SK-N-SH (cell line): Measurements from ENCODE around the gene CRISPLD2. TPM values are rescaled to one million over a fixed set of nuclear protein-coding genes. Genes with fewer than 3 reads are reported as not detected.
"Not testable (repeated sequence)": the region's sequence is repeated elsewhere in the genome, so short reads cannot be mapped to it uniquely, and the experiment has no call there.

Experiments
- CTCF ChIA-PET: fragments of 300-600, 350-600 bp; formaldehyde crosslinking; extraction: SDS; loops from one replicate; lab custom pipeline; 2021; lab: Yijun Ruan, JAX
- POLR2A ChIA-PET: fragments of 350-600 bp; sonication (Branson Sonifier 250); formaldehyde crosslinking; extraction: SDS; loops from one replicate; lab custom pipeline; 2020; ENCODE audit warnings: antibody characterized with exemption, inconsistent platforms; lab: Yijun Ruan, JAX
- DNase-seq: peaks from one replicate; pipeline ENCODE4 v3.0.0; 2012
- H2AFZ ChIP-seq: fragments of 200-600 bp; sonication (generic); 2 replicates; pipeline ENCODE4 v1.8.1; 2016; ENCODE audit warnings: antibody characterized with exemption, mild to moderate bottlenecking, low read depth
- H3F3A ChIP-seq: fragments of 200-600 bp; sonication (generic); replicated peaks from 2 replicates; pipeline ENCODE3; 2016; ENCODE audit warnings: antibody characterized with exemption, mild to moderate bottlenecking; ENCODE audit not compliant: insufficient read depth
- H3K27ac ChIP-seq, 2 experiments: fragments of 200-500 bp in 1 of 2; fragments of 200-600 bp in 1 of 2; sonication (Bioruptor generic) in 1 of 2; sonication (generic), shearing (Covaris generic) in 1 of 2; 2 replicates each; pipeline versions ENCODE4 v1.5.1 to v1.6.1; 2014 to 2016; ENCODE audit warnings: low read depth in 2 of 2, inconsistent platforms in 1 of 2, low read length in 1 of 2, mild to moderate bottlenecking in 1 of 2, mixed read lengths in 1 of 2
- H3K27me3 ChIP-seq: fragments of 200-600 bp; sonication (generic), shearing (Covaris generic); 2 replicates; pipeline ENCODE4 v1.6.1; 2016; ENCODE audit warnings: mixed run types; ENCODE audit not compliant: insufficient read depth
- H3K36me3 ChIP-seq, 2 experiments: fragments of 200-500 bp in 1 of 2; fragments of 200-600 bp in 1 of 2; sonication (Bioruptor generic) in 1 of 2; sonication (generic) in 1 of 2; replicated peaks in 1 of 2; 2 replicates each; pipeline versions ENCODE3 to v1.5.1; 2014 to 2016; ENCODE audit warnings: low read length in 1 of 2, mild to moderate bottlenecking in 1 of 2; ENCODE audit not compliant: insufficient read depth in 2 of 2, control insufficient read depth in 1 of 2
- H3K4me1 ChIP-seq, 2 experiments: fragments of 200-500 bp in 1 of 2; fragments of 200-600 bp in 1 of 2; sonication (Bioruptor generic) in 1 of 2; sonication (generic), shearing (Covaris generic) in 1 of 2; 2 replicates each; pipeline versions ENCODE4 v1.5.1 to v1.6.1; 2014 to 2016; ENCODE audit warnings: low read depth in 1 of 2, low read length in 1 of 2, mixed run types in 1 of 2; ENCODE audit not compliant: insufficient read depth in 2 of 2, control insufficient read depth in 1 of 2
- H3K4me2 ChIP-seq: fragments of 200-600 bp; sonication (generic), shearing (Covaris generic); 2 replicates; pipeline ENCODE4 v1.6.1; 2017; ENCODE audit warnings: mixed run types
- H3K4me3 ChIP-seq, 2 experiments: fragments of 200-500 bp in 1 of 2; fragments of 200-600 bp in 1 of 2; sonication (Bioruptor generic) in 1 of 2; sonication (generic), shearing (Covaris generic) in 1 of 2; 2 replicates each; pipeline versions ENCODE4 v1.5.1 to v1.8.1; 2014 to 2016; ENCODE audit warnings: low read depth in 2 of 2, inconsistent platforms in 1 of 2, low read length in 1 of 2, mild to moderate bottlenecking in 1 of 2, mixed read lengths in 1 of 2, moderate library complexity in 1 of 2
- H3K79me2 ChIP-seq: fragments of 200-600 bp; sonication (generic); 2 replicates; pipeline ENCODE4 v1.8.1; 2017; ENCODE audit warnings: mild to moderate bottlenecking; ENCODE audit not compliant: insufficient read depth
- H3K9ac ChIP-seq: fragments of 200-600 bp; sonication (generic); 2 replicates; pipeline ENCODE4 v1.6.1; 2017; ENCODE audit warnings: mixed run types
- H3K9me2 ChIP-seq: fragments of 200-600 bp; sonication (generic); 2 replicates; pipeline ENCODE4 v1.6.1; 2017; ENCODE audit warnings: mixed run types
- H3K9me3 ChIP-seq: fragments of 200-600 bp; sonication (generic); 2 replicates; pipeline ENCODE4 v1.6.1; 2017; ENCODE audit warnings: mixed run types, mild to moderate bottlenecking, moderate library complexity
- H4K20me1 ChIP-seq: fragments of 200-600 bp; sonication (generic); 2 replicates; pipeline ENCODE4 v1.6.1; 2017; ENCODE audit warnings: mild to moderate bottlenecking, mixed run types; ENCODE audit not compliant: insufficient read depth
- EZH2phosphoT487 ChIP-seq: fragments of 200-600 bp; sonication (generic); IDR thresholded peaks from 2 replicates; pipeline ENCODE4 v1.6.1; 2017; ENCODE audit warnings: low read depth, mixed run types, mild to moderate bottlenecking, antibody characterized with exemption, moderate library complexity, borderline replicate concordance
- FOSL2 ChIP-seq: IDR thresholded peaks from 2 replicates; pipeline ENCODE4 v1.4.0; 2012; ENCODE audit warnings: low read depth, mild to moderate bottlenecking, moderate library complexity, borderline replicate concordance
- MXI1 ChIP-seq: IDR thresholded peaks from 2 replicates; pipeline ENCODE4 v1.6.1; 2012; ENCODE audit warnings: mild to moderate bottlenecking, low read depth, low read length, improper control_type of control experiment
- RFX5 ChIP-seq: IDR thresholded peaks from 2 replicates; pipeline ENCODE4 v1.6.1; 2012; ENCODE audit warnings: mild to moderate bottlenecking, improper control_type of control experiment, low read length
- WGBS: methylation state at CpG from one replicate; pipeline ENCODE4 v1.1.6; 2017; ENCODE audit warnings: low lambda C conversion rate; 5-methylcytosine and 5-hydroxymethylcytosine counted together
- polyA plus RNA-seq, 3 experiments: library from polyadenylated mRNA; depleted of rRNA; stranded (reverse); fragments of >200 nt; gene quantifications; 2 replicates each; pipeline ENCODE4 v1.2.3, GENCODE V29; 2012
- TF ChIP-seq, protein P1 (sequence below): IDR thresholded peaks from 2 replicates; pipeline ENCODE4; 2012
- TF ChIP-seq, protein P2 (sequence below): IDR thresholded peaks from 2 replicates; pipeline ENCODE4 v1.4.0; 2012; ENCODE audit warnings: low read depth

Gene CRISPLD2
- polyA plus RNA-seq, 1 of the 3 experiments (the other 2 are of a cell fraction) = 6.3 TPM

DNA sequence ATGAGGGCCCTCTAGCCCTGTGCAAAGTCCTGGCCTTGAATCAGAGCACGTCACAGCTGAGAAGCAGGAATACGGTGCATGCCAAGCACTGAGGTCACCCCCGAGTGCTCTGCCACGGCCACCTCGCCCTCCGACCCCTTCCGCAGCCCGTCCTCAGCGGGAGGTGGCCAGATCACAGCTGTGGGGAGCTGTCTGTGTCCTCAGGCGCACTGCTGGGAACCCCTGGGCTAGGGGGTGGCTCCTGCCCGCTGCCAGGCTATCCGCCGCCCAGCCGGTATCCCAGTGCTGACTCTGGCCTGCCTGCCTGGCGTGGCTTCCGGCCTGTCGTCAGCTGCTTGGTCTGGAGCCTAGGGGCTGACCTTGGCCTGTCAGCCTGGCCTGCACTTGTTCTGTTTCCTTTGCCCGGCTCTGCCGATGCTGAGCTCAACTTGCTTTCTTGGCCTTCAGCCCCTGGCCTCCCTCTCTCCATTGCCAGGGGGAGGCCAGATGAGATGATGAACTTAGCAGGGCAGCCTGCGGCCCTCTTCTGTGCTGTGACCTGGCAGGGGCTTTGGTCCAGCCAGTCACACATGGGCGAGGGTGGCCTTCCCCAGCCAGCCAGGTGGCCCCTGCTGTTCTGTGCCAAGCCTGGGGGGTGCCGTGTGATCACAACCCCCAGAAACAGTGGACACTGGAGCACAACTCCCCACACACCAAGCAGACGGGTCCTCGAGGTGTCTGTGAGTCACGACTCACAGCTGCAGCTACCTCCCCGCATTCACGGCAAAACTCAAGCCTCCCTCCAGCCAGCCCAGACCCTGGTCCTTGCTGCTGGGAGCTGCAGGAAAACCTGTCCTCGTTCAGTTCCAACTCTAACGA is 114.2 kb downstream of the CRISPLD2 start (continued):
- TF ChIP-seq EZH2phosphoT487 (no peak), RFX5 (no peak), FOSL2 (no peak)
- TF ChIP-seq, protein P1, sequence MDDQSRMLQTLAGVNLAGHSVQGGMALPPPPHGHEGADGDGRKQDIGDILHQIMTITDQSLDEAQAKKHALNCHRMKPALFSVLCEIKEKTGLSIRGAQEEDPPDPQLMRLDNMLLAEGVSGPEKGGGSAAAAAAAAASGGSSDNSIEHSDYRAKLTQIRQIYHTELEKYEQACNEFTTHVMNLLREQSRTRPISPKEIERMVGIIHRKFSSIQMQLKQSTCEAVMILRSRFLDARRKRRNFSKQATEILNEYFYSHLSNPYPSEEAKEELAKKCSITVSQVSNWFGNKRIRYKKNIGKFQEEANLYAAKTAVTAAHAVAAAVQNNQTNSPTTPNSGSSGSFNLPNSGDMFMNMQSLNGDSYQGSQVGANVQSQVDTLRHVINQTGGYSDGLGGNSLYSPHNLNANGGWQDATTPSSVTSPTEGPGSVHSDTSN = no peak
- TF ChIP-seq, protein P2, sequence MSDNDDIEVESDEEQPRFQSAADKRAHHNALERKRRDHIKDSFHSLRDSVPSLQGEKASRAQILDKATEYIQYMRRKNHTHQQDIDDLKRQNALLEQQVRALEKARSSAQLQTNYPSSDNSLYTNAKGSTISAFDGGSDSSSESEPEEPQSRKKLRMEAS = no peak

DNA sequence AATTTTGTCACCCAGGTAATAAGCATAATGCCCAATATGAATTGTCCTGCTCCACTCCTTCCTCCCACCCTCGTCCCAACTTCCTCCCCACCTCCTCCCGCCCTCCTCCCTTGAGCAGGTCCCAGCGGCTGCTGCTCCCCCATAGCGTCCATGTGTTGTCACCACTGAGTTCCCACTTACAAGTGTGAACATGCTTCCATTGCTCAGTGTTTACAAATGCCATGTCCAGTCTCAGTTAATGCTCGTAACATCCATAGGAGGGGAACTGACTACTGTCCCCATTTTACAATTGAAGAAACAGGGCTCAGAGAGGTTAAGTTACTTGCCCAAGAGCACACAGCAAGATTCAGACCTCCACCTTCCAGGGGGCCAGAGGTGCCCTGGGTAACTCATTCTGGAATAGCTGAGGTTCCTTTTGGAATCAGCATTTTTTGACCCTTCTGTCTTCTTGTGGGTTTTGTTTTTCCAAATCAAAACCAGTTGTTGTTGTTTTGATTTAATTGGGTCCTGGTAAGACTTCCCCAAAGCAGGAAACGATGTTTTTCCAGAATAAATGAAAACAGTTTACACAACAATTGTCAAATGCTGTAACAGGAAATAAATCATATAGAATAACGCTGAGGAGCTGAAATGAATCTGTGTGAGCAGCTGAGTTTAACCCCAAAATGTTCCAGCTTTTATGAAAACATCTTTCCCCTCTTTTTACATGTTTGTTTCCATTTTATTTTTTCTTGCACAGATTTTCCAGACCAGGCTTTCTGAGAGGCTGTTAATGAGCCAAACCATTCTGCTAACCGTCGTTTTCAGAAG is 117.6 kb downstream of the CRISPLD2 start:
- ChIA-PET CTCF (interaction anchor here (0.9 to 1.7 kb wide), 5 partner anchors 14 to 198 kb away, joined by 3 to 4 read pairs (median 3); no protein-coding TSS in a partner anchor), POLR2A (no interaction called here)
- no peak overlapping the region for H3K9ac ChIP-seq
- no peaks in the 10 kb centered on the region for H3K27me3 ChIP-seq
- no peaks in the 10 kb centered on the region for H3K9me3 ChIP-seq
- no peak overlapping the region for H2AFZ ChIP-seq
- DNase-seq = no peak
- 78% methylated on average over 9 of the region's 9 CpGs for WGBS
- no peaks in the 10 kb centered on the region for H4K20me1 ChIP-seq
- H3K36me3 ChIP-seq = no peaks in the 10 kb centered on the region
- no peak overlapping the region for H3K4me2 ChIP-seq
- H3K4me3 ChIP-seq = no peak overlapping the region
- H3F3A ChIP-seq = no peaks in the 10 kb centered on the region
- H3K9me2 ChIP-seq = no peaks in the 10 kb centered on the region
- TF ChIP-seq, protein P1 = no peak
- TF ChIP-seq MXI1 = no peak
- TF ChIP-seq, all 33 proteins: peak for 0
- Histone ChIP-seq H3K4me1 (peaks cover 0 to 21% of the 10 kb centered on the region in 2 experiments; a peak in 1 of 4 replicates), H3K27ac (no peak overlapping the region), H3K79me2 (no peaks in the 10 kb centered on the region)

DNA sequence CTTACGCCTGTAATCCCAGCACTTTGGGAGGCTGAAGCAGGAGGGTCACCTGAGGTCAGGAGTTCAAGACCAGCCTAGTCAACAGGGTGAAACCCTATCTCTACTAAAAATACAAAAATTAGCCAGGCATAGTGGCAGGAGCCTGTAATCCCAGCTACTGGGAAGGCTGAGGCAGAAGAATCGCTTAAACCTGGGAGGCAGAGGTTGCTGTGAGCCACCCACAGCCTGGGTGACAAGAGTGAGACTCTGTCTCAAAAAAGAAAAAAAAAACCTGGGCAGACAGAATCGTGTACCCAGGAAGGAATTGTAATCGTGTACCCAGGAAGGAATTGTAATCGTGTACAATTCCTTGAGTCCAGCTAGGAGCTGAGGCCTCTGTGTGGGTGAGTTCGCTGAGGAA is 118.8 kb downstream of the CRISPLD2 start:
- H3K9me3 ChIP-seq, H3K9me2 ChIP-seq, H3F3A ChIP-seq, H3K9ac ChIP-seq, H3K4me3 ChIP-seq, POLR2A ChIA-PET, H3K27me3 ChIP-seq, DNase-seq, H3K79me2 ChIP-seq, H3K36me3 ChIP-seq, H4K20me1 ChIP-seq, H3K27ac ChIP-seq, H3K4me2 ChIP-seq, H2AFZ ChIP-seq: not testable (repeated sequence)
- peaks cover 0 to 19% of the 10 kb centered on the region in 2 experiments; a peak in 1 of 4 replicates for H3K4me1 ChIP-seq
- 84% methylated on average over 6 of the region's 6 CpGs for WGBS
- CTCF ChIA-PET = interaction anchor here (1.2 to 5.2 kb wide), 3 partner anchors 14 to 200 kb away, joined by 3 to 45 read pairs (median 3); no protein-coding TSS in a partner anchor
